ENCODE measurements around the gene CDRT15.

Gene CDRT15

GRCh38 chr17:14211246-14211645 is 25.4 kb downstream of the CDRT15 start:
- H3K9ac ChIP-seq (ENCODE audit: low read length), result no peak overlapping the region
- no peak overlapping the region for H2AFZ ChIP-seq (ENCODE audit: low read depth, low read length, severe bottlenecking)
- no peaks in the 10 kb centered on the region for H3K36me3 ChIP-seq (ENCODE audit: low read length)
- no peaks in the 10 kb centered on the region for H3K27me3 ChIP-seq (ENCODE audit: low read length)
- H3F3A ChIP-seq (ENCODE audit: insufficient read depth), result no peaks in the 10 kb centered on the region
- H3K9me2 ChIP-seq (replicated peaks; ENCODE audit: insufficient read depth, low read length), result no peaks in the 10 kb centered on the region
- H3K4me3 ChIP-seq (ENCODE audit: insufficient read depth, low read length, poor library complexity, severe bottlenecking), result no peak overlapping the region
- H3K4me2 ChIP-seq (ENCODE audit: low read depth, low read length, poor library complexity, severe bottlenecking), result no peak overlapping the region
- no peaks in the 10 kb centered on the region for H4K20me1 ChIP-seq (ENCODE audit: low read depth, low read length)
- TF ChIP-seq EZH2phosphoT487 (conservative IDR thresholded peaks at IDR 0.05; ENCODE audit: low read length), result no peak
- TF ChIP-seq, protein P1, sequence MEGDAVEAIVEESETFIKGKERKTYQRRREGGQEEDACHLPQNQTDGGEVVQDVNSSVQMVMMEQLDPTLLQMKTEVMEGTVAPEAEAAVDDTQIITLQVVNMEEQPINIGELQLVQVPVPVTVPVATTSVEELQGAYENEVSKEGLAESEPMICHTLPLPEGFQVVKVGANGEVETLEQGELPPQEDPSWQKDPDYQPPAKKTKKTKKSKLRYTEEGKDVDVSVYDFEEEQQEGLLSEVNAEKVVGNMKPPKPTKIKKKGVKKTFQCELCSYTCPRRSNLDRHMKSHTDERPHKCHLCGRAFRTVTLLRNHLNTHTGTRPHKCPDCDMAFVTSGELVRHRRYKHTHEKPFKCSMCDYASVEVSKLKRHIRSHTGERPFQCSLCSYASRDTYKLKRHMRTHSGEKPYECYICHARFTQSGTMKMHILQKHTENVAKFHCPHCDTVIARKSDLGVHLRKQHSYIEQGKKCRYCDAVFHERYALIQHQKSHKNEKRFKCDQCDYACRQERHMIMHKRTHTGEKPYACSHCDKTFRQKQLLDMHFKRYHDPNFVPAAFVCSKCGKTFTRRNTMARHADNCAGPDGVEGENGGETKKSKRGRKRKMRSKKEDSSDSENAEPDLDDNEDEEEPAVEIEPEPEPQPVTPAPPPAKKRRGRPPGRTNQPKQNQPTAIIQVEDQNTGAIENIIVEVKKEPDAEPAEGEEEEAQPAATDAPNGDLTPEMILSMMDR (IDR thresholded peaks at IDR 0.05; ENCODE audit: insufficient read depth, low read length, poor library complexity, severe bottlenecking), result no peak
- H3K27ac ChIP-seq (ENCODE audit: low read depth, low read length), result no peak overlapping the region
- H3K79me2 ChIP-seq (ENCODE audit: insufficient read depth, low read length), result no peaks in the 10 kb centered on the region
- H3K9me3 ChIP-seq (ENCODE audit: insufficient read depth, low read length), result no peaks in the 10 kb centered on the region

DNA sequence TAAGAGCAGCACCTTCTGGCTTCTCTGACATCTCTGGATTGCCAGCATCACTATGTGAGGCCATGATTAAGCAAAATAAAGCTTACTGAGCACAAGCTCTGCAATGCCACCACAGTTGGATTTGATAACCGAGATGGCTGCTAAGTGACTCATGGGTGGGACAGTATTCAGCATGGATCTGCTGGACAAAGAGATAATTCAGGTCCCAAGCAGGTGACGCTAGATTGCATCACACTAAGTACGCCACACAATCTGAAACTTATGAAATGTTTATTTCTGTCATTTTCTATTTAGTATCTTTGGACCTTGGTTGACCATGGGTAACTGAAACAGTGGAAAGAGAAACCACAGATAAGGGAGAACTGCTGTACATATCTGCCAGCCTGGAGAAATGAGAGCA is 27.4 kb downstream of the CDRT15 start:
- Histone ChIP-seq H3K36me3 (ENCODE audit: low read length) (no peaks in the 10 kb centered on the region), H3K9me3 (ENCODE audit: insufficient read depth, low read length) (no peaks in the 10 kb centered on the region), H4K20me1 (ENCODE audit: low read depth, low read length) (no peaks in the 10 kb centered on the region), H3K79me2 (ENCODE audit: insufficient read depth, low read length) (no peaks in the 10 kb centered on the region), H3K27me3 (ENCODE audit: low read length) (no peaks in the 10 kb centered on the region), H3K9ac (ENCODE audit: low read length) (no peak overlapping the region), H2AFZ (ENCODE audit: low read depth, low read length, severe bottlenecking) (no peak overlapping the region), H3K9me2 (replicated peaks; ENCODE audit: insufficient read depth, low read length) (no peaks in the 10 kb centered on the region), H3K4me3 (ENCODE audit: insufficient read depth, low read length, poor library complexity, severe bottlenecking) (no peak overlapping the region), H3K27ac (ENCODE audit: low read depth, low read length) (no peak overlapping the region), H3K4me2 (ENCODE audit: low read depth, low read length, poor library complexity, severe bottlenecking) (no peak overlapping the region), H3F3A (ENCODE audit: insufficient read depth) (no peaks in the 10 kb centered on the region)
- TF ChIP-seq, protein P1 (IDR thresholded peaks at IDR 0.05; ENCODE audit: insufficient read depth, low read length, poor library complexity, severe bottlenecking), result no peak
- TF ChIP-seq EZH2phosphoT487 (conservative IDR thresholded peaks at IDR 0.05; ENCODE audit: low read length), result no peak

DNA sequence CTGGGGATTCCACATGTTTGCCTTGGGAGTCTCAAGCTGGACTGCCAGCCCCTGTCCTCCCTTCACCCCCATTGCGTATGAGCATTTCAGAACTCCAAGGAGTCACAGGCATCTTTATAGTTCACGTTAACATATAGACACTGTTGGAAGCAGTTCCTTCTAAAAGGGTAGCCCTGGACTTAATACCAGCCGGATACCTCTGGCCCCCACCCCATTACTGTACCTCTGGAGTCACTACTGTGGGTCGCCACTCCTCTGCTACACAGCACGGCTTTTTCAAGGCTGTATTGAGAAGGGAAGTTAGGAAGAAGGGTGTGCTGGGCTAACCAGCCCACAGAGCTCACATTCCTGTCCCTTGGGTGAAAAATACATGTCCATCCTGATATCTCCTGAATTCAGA is 28.9 kb downstream of the CDRT15 start:
- Histone ChIP-seq H3K4me2 (ENCODE audit: low read depth, low read length, poor library complexity, severe bottlenecking) (no peak overlapping the region), H3K9me2 (replicated peaks; ENCODE audit: insufficient read depth, low read length) (no peaks in the 10 kb centered on the region), H4K20me1 (ENCODE audit: low read depth, low read length) (no peaks in the 10 kb centered on the region), H3K79me2 (ENCODE audit: insufficient read depth, low read length) (no peaks in the 10 kb centered on the region), H3F3A (ENCODE audit: insufficient read depth) (no peaks in the 10 kb centered on the region), H3K27ac (ENCODE audit: low read depth, low read length) (no peak overlapping the region), H3K9me3 (ENCODE audit: insufficient read depth, low read length) (no peaks in the 10 kb centered on the region), H3K4me3 (ENCODE audit: insufficient read depth, low read length, poor library complexity, severe bottlenecking) (no peak overlapping the region), H3K27me3 (ENCODE audit: low read length) (no peaks in the 10 kb centered on the region), H2AFZ (ENCODE audit: low read depth, low read length, severe bottlenecking) (no peak overlapping the region), H3K36me3 (ENCODE audit: low read length) (no peaks in the 10 kb centered on the region), H3K9ac (ENCODE audit: low read length) (no peak overlapping the region)
- TF ChIP-seq EZH2phosphoT487 (conservative IDR thresholded peaks at IDR 0.05; ENCODE audit: low read length), result no peak
- TF ChIP-seq, protein P1 (IDR thresholded peaks at IDR 0.05; ENCODE audit: insufficient read depth, low read length, poor library complexity, severe bottlenecking), result no peak

All from SU-DHL-6 (cell line).